Stomach smooth muscle (tissue), 2 donors: ENCODE measurements around the gene BANK1.

Experiments
- H3K27ac ChIP-seq: one replicate; pipeline ENCODE4 v1.7.0; 2013; ENCODE audit warnings: mild to moderate bottlenecking, low read length, inconsistent platforms
- H3K27me3 ChIP-seq, 2 donors: one replicate each; pipeline ENCODE4 v1.7.0; 2013; ENCODE audit warnings: low read length in 2 of 2; ENCODE audit not compliant: insufficient read depth in 2 of 2, control insufficient read depth in 1 of 2
- H3K36me3 ChIP-seq, 2 donors: one replicate each; pipeline ENCODE4 v1.7.0; 2013; ENCODE audit warnings: low read length in 2 of 2; ENCODE audit not compliant: control insufficient read depth in 2 of 2, insufficient read depth in 2 of 2
- H3K4me1 ChIP-seq: one replicate; pipeline ENCODE4 v1.7.0; 2013; ENCODE audit warnings: low read length; ENCODE audit not compliant: control insufficient read depth, insufficient read depth
- H3K4me3 ChIP-seq, 2 donors: one replicate each; pipeline ENCODE4 v1.7.0; 2013; ENCODE audit warnings: low read length in 2 of 2
- H3K9ac ChIP-seq, 2 donors: one replicate each; pipeline ENCODE4 v1.7.0; 2013; ENCODE audit warnings: low read length in 2 of 2, mild to moderate bottlenecking in 1 of 2
- H3K9me3 ChIP-seq, 2 donors: one replicate each; pipeline ENCODE4 v1.7.0; 2013; ENCODE audit warnings: low read length in 2 of 2; ENCODE audit not compliant: control insufficient read depth in 2 of 2
- donor health status: healthy.
- donor health status: Pancreatic carcinoma.

BANK1 gene

GRCh38 chr4:101954975-101955678 lies 164.6 kb downstream of the BANK1 start:
- Histone ChIP-seq H3K27me3 (no peaks in the 10 kb centered on the region), H3K9ac (no peak overlapping the region), H3K4me1 (no peaks in the 10 kb centered on the region), H3K9me3 (no peaks in the 10 kb centered on the region), H3K27ac (no peak overlapping the region), H3K36me3 (no peaks in the 10 kb centered on the region), H3K4me3 (no peak overlapping the region)

GRCh38 chr4:101956068-101956825 lies 165.7 kb downstream of the BANK1 start:
- Histone ChIP-seq H3K27ac (no peak overlapping the region), H3K4me1 (no peaks in the 10 kb centered on the region), H3K9me3 (no peaks in the 10 kb centered on the region), H3K36me3 (no peaks in the 10 kb centered on the region), H3K4me3 (no peak overlapping the region), H3K9ac (no peak overlapping the region), H3K27me3 (no peaks in the 10 kb centered on the region)

GRCh38 chr4:101958547-101958946 lies 168.0 kb downstream of the BANK1 start:
- H3K27ac ChIP-seq, result no peak overlapping the region
- no peaks in the 10 kb centered on the region for H3K9me3 ChIP-seq
- H3K27me3 ChIP-seq, result no peaks in the 10 kb centered on the region
- H3K9ac ChIP-seq, result no peak overlapping the region
- no peaks in the 10 kb centered on the region for H3K36me3 ChIP-seq
- no peaks in the 10 kb centered on the region for H3K4me1 ChIP-seq
- H3K4me3 ChIP-seq, result no peak overlapping the region

- H3K4me3 ChIP-seq, result no peak overlapping the region
- H3K9me3 ChIP-seq, result no peaks in the 10 kb centered on the region
- H3K9ac ChIP-seq, result no peak overlapping the region
- no peaks in the 10 kb centered on the region for H3K4me1 ChIP-seq
- no peaks in the 10 kb centered on the region for H3K36me3 ChIP-seq
- no peaks in the 10 kb centered on the region for H3K27me3 ChIP-seq
- no peak overlapping the region for H3K27ac ChIP-seq
Measured at GRCh38 chr4:101960431-101960830, 169.9 kb downstream of the BANK1 start.

- Histone ChIP-seq H3K4me1 (no peaks in the 10 kb centered on the region), H3K27me3 (no peaks in the 10 kb centered on the region), H3K9me3 (no peaks in the 10 kb centered on the region), H3K36me3 (no peaks in the 10 kb centered on the region), H3K9ac (no peak overlapping the region), H3K27ac (no peak overlapping the region), H3K4me3 (no peak overlapping the region)
Measured at GRCh38 chr4:101961144-101961543, 170.6 kb downstream of the BANK1 start.

GRCh38 chr4:101967697-101968346 lies 177.3 kb downstream of the BANK1 start:
- Histone ChIP-seq H3K4me3 (no peak overlapping the region), H3K9ac (no peak overlapping the region), H3K27ac (no peak overlapping the region), H3K36me3 (no peaks in the 10 kb centered on the region), H3K9me3 (no peaks in the 10 kb centered on the region), H3K4me1 (no peaks in the 10 kb centered on the region), H3K27me3 (no peaks in the 10 kb centered on the region)

GRCh38 chr4:101968364-101968763 lies 177.8 kb downstream of the BANK1 start:
- no peak overlapping the region for H3K27ac ChIP-seq
- no peaks in the 10 kb centered on the region for H3K36me3 ChIP-seq
- H3K4me1 ChIP-seq, result no peaks in the 10 kb centered on the region
- no peaks in the 10 kb centered on the region for H3K27me3 ChIP-seq
- no peak overlapping the region for H3K9ac ChIP-seq
- H3K9me3 ChIP-seq, result no peaks in the 10 kb centered on the region
- no peak overlapping the region for H3K4me3 ChIP-seq

- Histone ChIP-seq H3K27ac (no peak overlapping the region), H3K4me3 (no peak overlapping the region), H3K9ac (no peak overlapping the region), H3K36me3 (no peaks in the 10 kb centered on the region), H3K27me3 (no peaks in the 10 kb centered on the region), H3K4me1 (no peaks in the 10 kb centered on the region), H3K9me3 (no peaks in the 10 kb centered on the region)
Measured at GRCh38 chr4:101969965-101970364, 179.4 kb downstream of the BANK1 start.

- H3K27me3 ChIP-seq, result no peaks in the 10 kb centered on the region
Measured at GRCh38 chr4:101970547-101971155, 180.1 kb downstream of the BANK1 start.

GRCh38 chr4:101972791-101973190 lies 182.3 kb downstream of the BANK1 start:
- Histone ChIP-seq H3K27me3 (no peaks in the 10 kb centered on the region), H3K9me3 (no peaks in the 10 kb centered on the region), H3K36me3 (no peaks in the 10 kb centered on the region), H3K4me3 (no peak overlapping the region), H3K27ac (no peak overlapping the region), H3K4me1 (no peaks in the 10 kb centered on the region), H3K9ac (no peak overlapping the region)

More at GRCh38 chr4:101970547-101971155, 180.1 kb downstream of the BANK1 start:
- Histone ChIP-seq H3K9ac (no peak overlapping the region), H3K4me3 (no peak overlapping the region), H3K27ac (no peak overlapping the region), H3K36me3 (no peaks in the 10 kb centered on the region), H3K4me1 (no peaks in the 10 kb centered on the region), H3K9me3 (no peaks in the 10 kb centered on the region)
